Measurements from ENCODE around the gene PTPRK.

DNA sequence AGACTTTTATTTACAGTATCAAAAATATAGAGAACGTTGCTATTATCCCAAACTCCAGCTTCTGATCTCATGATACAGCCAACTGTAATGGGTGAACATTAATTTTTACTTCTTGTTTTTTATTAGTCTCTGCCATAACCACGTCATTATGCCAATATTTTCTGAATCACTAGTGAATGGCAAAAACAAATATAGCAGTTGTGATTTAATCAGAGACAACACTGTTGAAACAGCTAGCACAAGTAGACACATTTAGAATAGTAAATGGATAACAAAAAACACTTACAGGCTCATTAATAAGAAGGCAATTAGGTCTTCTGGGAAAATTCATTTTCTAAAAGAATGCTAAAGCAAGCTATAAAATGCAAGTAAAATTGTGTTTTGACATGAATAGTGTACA, 8.1 kb downstream of the PTPRK start:
- TF ChIP-seq TAF15 (IDR thresholded peaks at IDR 0.05; ENCODE audit: low read depth, low read length), result no peak
- TF ChIP-seq CEBPG (CRISPR knock-in tag; IDR thresholded peaks at IDR 0.05), result no peak
- no peak for TF ChIP-seq CEBPG (tag; conservative IDR thresholded peaks at IDR 0.05 in 1 of 2, IDR thresholded peaks at IDR 0.05 in 1 of 2)
- no peak for TF ChIP-seq BMI1 (IDR thresholded peaks at IDR 0.05; ENCODE audit: low read length)
- no peak for TF ChIP-seq SMARCC2 (IDR thresholded peaks at IDR 0.05; ENCODE audit: low read depth)
- no peak for TF ChIP-seq CHAMP1 (IDR thresholded peaks at IDR 0.05)

All from K562 (cell line).